H1 (cell line): Measurements from ENCODE around the gene CYP27B1. TPM values are rescaled to one million over a fixed set of nuclear protein-coding genes. Genes with fewer than 3 reads are reported as not detected.
A peak's percentile ranks its signal among the peaks of the same experiment; 100 is the strongest.

ENCODE experiments used
- KDM4A ChIP-seq: IDR thresholded peaks from one replicate; pipeline ENCODE4 v1.7.1; 2012; ENCODE audit warnings: low read depth, mild to moderate bottlenecking, moderate library complexity, low read length, inconsistent platforms; ENCODE audit not compliant: severe bottlenecking
- polyA plus RNA-seq, 7 experiments: library from polyadenylated mRNA; depleted of rRNA in 3 of 7; stranded (reverse) in 5 of 7; unstranded in 2 of 7; fragments of >200 nt in 5 of 7; fragments of 200-250 nt in 2 of 7; gene quantifications; 1 replicate in 5 of 7; 2 replicates in 1 of 7; 4 replicates in 1 of 7; pipeline versions ENCODE4 v1.2.1 to v1.2.3, GENCODE V29; 2011 to 2013; ENCODE audit warnings: missing spikeins in 2 of 7, mixed read lengths in 2 of 7
- total RNA-seq: library from RNA; stranded (reverse); fragmentation: NEBNext Ultra II Directional; extraction: Animal tissue kit (Norgen Biotek cat#: 25700); gene quantifications from 2 replicates; pipeline ENCODE4 v1.2.1, GENCODE V29; 2021
- TF ChIP-seq, protein P1 (sequence below): fragments of 300-600 bp; sonication (generic); IDR thresholded peaks from 2 replicates; pipeline ENCODE4 v1.7.1; 2012; ENCODE audit warnings: low read length, moderate library complexity, mild to moderate bottlenecking, inconsistent platforms; ENCODE audit not compliant: insufficient replicate concordance

Gene CYP27B1
- total and polyA plus RNA-seq, 2 of the 8 experiments (the other 6 are each of a cell fraction or from before 2014, with no cell fraction given) = 2.9 to 3.3 TPM

DNA sequence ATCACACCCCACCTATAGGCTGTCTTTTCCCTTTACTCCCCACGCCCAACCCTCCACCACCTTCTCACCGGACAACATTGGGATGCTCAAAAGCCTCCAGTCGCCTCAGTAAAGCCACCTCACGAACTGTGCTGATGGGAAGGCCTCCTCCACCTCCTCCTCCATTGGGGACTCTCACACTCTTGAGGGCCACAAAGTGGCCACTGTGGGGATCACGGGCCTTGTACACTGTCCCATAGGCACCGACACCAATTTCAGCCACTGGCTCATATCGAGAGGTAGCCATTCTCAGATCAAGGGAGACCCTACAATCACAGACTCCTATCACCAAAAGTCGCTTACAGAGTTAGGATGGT is 15.5 kb downstream of the CYP27B1 start (continued):
- TF ChIP-seq, protein P1, sequence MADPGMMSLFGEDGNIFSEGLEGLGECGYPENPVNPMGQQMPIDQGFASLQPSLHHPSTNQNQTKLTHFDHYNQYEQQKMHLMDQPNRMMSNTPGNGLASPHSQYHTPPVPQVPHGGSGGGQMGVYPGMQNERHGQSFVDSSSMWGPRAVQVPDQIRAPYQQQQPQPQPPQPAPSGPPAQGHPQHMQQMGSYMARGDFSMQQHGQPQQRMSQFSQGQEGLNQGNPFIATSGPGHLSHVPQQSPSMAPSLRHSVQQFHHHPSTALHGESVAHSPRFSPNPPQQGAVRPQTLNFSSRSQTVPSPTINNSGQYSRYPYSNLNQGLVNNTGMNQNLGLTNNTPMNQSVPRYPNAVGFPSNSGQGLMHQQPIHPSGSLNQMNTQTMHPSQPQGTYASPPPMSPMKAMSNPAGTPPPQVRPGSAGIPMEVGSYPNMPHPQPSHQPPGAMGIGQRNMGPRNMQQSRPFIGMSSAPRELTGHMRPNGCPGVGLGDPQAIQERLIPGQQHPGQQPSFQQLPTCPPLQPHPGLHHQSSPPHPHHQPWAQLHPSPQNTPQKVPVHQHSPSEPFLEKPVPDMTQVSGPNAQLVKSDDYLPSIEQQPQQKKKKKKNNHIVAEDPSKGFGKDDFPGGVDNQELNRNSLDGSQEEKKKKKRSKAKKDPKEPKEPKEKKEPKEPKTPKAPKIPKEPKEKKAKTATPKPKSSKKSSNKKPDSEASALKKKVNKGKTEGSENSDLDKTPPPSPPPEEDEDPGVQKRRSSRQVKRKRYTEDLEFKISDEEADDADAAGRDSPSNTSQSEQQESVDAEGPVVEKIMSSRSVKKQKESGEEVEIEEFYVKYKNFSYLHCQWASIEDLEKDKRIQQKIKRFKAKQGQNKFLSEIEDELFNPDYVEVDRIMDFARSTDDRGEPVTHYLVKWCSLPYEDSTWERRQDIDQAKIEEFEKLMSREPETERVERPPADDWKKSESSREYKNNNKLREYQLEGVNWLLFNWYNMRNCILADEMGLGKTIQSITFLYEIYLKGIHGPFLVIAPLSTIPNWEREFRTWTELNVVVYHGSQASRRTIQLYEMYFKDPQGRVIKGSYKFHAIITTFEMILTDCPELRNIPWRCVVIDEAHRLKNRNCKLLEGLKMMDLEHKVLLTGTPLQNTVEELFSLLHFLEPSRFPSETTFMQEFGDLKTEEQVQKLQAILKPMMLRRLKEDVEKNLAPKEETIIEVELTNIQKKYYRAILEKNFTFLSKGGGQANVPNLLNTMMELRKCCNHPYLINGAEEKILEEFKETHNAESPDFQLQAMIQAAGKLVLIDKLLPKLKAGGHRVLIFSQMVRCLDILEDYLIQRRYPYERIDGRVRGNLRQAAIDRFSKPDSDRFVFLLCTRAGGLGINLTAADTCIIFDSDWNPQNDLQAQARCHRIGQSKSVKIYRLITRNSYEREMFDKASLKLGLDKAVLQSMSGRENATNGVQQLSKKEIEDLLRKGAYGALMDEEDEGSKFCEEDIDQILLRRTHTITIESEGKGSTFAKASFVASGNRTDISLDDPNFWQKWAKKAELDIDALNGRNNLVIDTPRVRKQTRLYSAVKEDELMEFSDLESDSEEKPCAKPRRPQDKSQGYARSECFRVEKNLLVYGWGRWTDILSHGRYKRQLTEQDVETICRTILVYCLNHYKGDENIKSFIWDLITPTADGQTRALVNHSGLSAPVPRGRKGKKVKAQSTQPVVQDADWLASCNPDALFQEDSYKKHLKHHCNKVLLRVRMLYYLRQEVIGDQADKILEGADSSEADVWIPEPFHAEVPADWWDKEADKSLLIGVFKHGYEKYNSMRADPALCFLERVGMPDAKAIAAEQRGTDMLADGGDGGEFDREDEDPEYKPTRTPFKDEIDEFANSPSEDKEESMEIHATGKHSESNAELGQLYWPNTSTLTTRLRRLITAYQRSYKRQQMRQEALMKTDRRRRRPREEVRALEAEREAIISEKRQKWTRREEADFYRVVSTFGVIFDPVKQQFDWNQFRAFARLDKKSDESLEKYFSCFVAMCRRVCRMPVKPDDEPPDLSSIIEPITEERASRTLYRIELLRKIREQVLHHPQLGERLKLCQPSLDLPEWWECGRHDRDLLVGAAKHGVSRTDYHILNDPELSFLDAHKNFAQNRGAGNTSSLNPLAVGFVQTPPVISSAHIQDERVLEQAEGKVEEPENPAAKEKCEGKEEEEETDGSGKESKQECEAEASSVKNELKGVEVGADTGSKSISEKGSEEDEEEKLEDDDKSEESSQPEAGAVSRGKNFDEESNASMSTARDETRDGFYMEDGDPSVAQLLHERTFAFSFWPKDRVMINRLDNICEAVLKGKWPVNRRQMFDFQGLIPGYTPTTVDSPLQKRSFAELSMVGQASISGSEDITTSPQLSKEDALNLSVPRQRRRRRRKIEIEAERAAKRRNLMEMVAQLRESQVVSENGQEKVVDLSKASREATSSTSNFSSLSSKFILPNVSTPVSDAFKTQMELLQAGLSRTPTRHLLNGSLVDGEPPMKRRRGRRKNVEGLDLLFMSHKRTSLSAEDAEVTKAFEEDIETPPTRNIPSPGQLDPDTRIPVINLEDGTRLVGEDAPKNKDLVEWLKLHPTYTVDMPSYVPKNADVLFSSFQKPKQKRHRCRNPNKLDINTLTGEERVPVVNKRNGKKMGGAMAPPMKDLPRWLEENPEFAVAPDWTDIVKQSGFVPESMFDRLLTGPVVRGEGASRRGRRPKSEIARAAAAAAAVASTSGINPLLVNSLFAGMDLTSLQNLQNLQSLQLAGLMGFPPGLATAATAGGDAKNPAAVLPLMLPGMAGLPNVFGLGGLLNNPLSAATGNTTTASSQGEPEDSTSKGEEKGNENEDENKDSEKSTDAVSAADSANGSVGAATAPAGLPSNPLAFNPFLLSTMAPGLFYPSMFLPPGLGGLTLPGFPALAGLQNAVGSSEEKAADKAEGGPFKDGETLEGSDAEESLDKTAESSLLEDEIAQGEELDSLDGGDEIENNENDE = no peak
- TF ChIP-seq KDM4A = peak; percentile 16
